ENCODE measurements around the gene FAM167B. TPM values are rescaled to one million over a fixed set of nuclear protein-coding genes. Genes with fewer than 3 reads are reported as not detected.

Gene FAM167B
- total RNA-seq, 1 donor from 2014 or later: 8.1 TPM

DNA sequence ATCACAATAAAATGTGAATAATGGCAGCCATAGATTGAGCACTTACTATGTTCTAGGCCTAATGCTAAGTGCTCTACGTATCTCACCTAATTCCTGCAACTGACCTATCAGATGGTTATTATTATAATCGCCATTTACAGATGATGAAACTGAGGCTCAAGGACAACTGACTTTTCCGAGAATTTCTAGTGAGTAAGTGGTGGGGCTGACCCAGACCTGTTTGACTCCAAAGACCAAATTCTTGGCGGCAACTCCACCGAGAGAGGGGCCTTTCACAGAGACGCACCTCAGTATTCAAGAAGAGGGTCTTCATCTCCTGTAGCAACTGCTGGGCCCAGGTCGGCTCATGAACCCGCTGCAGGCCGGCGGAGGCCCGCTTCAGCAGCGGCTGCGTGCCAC is 25.4 kb upstream of the FAM167B start:
- DNase-seq: no peak
- intact Hi-C loops (cut with DNase I): no loop called here
- peak; percentile 53 for ATAC-seq (ENCODE audit: poor library complexity)

DNA sequence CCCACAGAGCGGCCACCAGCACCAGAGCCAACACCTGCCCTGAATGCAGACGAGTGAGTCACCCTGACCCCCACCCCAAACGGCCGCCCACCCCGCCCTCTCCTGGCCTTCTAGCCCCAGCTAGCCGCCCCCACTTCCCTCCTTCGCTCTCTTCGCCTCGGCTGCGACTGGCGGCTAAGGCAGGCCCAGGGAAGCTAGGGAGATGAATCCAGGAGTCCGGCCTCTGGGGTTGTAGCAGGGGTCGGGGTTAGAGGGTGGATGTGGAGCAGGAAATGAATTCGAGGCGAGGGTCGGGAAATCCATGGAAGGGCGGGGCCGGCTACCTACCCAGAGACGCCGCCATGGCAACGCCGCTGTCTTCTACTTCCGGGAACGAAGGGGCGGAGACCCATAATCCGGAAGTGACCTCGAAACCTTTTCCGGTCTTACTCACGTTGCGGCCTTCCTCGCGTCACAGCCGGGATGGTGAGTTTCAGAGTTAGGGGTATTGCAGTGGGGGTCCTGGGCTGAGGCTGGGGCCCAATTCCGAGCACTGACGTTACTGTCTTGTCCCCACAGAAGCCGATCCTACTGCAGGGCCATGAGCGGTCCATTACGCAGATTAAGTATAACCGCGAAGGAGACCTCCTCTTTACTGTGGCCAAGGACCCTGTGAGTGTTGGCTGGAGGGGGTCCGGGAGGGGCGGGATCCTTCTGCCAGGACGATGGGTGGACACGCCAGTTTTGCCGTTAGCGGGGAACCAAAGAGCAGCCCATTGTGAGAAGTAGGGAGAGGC is 24.9 kb upstream of the FAM167B start, which contains the start of the genes EIF3I and TMEM234:
EIF3I (plus strand) TSS at position 428 of the 776 bp plus-strand sequence; CDS start at position 463, 35 bp downstream.
TMEM234 (minus strand) TSS at position 374 of the 776 bp plus-strand sequence; CDS start at position 343, 31 bp downstream.
- DNase-seq (peak; percentile 95), ATAC-seq (ENCODE audit: poor library complexity) (peak; percentile 97)
- intact Hi-C loops (cut with DNase I): no loop called here

DNA sequence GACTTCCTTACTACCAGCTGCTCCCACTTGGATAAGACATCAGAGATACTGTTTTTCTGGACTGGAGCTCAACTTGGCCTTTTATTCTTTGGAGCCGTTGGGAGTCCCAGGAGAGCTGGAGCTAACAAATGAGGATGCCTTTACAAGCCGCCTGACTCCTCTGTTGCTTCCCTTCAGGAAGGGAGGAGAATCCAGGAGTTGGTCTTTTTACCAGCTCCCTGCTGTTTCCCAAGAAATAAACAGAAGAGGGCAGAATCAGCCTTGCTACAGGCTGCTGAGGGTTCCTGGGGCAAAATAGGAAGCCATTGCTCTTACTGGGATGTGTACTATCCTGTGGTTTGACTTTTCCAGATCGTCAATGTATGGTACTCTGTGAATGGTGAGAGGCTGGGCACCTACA is 23.3 kb upstream of the FAM167B start:
- ATAC-seq (ENCODE audit: poor library complexity) (no peak), DNase-seq (no peak)
- intact Hi-C loops (cut with DNase I): no loop called here

DNA sequence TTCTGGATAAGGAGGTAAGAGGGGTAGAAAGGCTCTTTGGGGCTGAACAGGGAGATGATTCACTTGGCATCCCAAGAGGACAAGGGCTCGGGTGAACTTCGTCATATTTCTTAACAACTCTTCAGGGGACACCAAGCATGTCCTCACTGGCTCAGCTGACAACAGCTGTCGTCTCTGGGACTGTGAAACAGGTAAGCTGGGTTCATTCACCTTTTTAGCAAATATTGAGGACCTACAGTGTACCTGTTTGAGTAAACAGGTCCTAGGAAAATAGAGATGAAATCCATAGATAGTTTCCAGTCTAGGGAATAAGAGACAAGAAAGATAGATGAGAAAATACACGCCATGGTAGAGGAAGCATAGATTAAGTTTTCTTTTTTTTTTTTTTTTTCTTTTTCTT is 22.7 kb upstream of the FAM167B start:
- DNase-seq: no peak
- intact Hi-C loops (cut with DNase I): no loop called here
- no peak for ATAC-seq (ENCODE audit: poor library complexity)

DNA sequence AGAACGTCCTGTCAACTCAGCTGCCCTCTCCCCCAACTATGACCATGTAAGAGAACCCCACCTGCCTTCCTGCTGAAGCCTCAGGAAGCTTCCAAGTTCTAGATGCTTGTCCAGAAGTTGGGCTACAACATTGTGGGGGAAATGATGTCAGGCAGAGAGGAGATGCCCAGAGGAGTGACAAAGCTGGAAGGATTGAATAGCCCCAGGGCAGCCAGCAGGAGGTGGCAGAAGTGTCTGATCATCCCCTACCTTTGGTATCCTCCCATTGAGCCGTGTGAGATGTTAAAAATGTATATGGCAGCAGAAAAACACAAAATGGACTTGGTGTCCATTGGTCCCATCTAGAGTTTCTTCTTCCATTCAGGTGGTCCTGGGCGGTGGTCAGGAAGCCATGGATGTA is 18.3 kb upstream of the FAM167B start:
- intact Hi-C loops (cut with DNase I): no loop called here
- ATAC-seq (ENCODE audit: poor library complexity): no peak
- no peak for DNase-seq

DNA sequence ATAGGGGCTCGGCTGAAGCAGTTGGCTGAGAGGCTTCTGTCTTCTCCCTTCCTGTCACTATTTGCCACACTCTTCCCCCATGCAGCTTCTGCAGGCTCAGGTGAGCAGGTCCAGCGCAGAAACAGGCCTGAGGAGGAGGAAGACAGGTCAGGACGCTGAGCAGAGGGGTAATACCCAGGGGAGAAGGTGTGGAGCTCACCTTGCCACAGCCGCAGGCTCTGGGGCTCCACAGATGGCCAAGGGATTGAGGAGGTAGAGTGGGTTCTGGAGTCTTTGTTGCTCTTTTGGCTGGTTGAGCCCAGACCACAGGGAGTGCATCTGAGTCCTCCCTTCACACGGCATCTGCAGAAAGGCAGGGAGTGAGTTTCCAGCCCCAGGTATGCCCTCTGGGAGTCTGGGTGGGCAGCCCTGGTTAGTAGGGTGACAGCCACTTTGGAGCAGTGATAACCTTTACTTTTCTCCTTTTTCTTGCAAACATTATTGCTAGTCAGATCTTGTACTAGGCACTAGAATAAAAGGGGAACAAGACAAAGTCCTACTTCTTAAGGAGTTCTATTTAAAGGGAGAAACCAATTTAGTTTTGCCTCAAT is 15.1 kb upstream of the FAM167B start:
- ATAC-seq (ENCODE audit: poor library complexity): no peak
- DNase-seq: no peak
- intact Hi-C loops (cut with DNase I): no loop called here

DNA sequence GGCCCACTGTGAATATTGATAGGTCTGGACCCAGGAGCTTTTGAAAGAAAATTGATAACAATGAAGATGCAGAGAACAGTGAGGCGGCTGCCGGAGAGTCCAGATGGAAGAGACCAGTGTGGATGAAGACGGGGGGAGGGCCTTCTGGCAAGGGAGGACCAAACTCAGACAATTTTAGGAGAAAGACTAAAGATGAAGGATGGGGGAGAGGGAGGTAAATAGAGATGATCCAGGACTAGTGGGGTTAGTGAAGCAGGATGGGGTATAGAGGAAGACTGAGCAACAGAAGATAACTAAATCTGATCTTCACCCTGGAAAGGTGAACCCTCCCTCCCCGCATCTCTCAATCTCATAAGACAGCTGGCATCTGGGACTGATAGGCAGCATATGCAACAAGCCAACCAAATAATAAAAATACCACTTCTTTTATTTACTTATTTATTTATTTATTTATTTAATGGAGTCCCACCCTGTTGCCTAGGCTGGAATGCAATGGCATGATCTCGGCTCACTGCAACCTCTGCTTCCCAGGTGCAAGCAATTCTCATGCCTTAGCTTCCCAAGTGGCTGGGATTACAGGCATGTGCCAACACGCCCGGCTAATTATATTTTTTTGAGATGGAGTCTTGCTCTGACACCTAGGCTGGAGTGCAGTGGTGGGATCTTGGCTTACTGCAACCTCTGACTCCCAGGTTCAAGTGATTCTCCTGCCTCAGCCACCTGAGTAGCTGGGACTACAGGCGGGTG is 14.3 kb upstream of the FAM167B start:
- ATAC-seq (ENCODE audit: poor library complexity) (no peak), DNase-seq (no peak)
- intact Hi-C loops (cut with DNase I): no loop called here

DNA sequence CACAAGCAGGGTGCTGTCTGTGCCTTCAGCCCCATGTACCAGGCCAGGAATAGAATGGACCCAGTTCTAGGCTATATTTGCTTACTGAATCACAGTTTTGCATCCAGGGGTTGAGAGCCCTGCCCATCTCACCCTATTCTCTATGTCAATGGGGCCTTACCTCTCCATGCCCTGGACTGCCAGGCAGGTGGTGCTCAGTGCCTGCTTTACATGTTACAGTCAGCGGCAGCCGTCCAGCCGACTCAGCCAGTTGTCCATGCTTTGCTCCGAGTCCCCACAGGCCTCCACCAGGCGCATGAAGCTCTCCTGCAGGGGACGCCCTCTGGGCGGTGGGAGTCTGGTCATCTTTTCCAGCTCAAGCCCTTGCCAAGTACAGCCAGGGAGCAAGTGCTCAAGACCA is 12.2 kb upstream of the FAM167B start:
- no peak for ATAC-seq (ENCODE audit: poor library complexity)
- intact Hi-C loops (cut with DNase I): no loop called here

DNA sequence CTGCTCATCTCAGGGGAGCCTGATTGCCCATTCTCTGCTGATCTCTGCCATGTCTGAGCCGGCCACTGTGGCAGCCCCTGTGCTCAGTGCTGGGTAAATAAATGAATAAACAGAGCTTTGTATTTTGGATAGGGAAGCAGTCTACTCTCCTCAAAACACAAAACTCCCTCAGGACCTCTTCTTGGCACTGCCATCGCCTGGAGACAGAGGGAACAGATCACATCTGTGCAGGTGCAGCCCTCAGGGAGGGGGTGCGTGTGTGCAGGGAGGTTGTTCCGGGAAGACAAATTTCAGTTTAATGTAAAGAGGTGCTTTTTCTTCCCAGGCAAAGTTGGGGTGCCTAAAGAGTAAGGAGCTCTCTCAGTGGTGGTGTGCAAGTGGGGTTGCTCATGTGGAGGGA is 7.7 kb upstream of the FAM167B start:
- ATAC-seq (ENCODE audit: poor library complexity): no peak
- no peak for DNase-seq
- intact Hi-C loops (cut with DNase I): no loop called here

More for the DNA sequence above, 12.2 kb upstream of the FAM167B start:
- DNase-seq: no peak

DNA sequence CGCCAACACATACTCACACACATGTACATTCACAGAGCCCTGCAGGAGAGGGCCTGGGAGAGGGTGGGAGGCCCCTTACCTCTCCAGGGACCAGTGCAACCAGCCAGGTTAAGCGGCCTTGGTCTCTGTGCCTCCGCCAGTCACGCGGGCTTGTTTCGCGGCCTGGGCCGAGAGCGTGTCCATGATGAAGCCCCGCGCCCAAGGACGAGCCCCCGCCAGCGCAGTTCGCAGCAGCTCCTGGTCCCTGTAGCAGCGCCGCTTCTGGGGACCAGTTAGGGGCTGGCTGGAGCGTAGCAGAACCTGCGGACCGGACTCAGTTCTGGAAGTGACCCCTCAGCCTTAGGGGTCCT is 7.3 kb upstream of the FAM167B start:
- DNase-seq (no peak), ATAC-seq (ENCODE audit: poor library complexity) (no peak)
- intact Hi-C loops (cut with DNase I): loop anchor here (10.0 kb wide), 1 partner anchor 55 kb away; the partner anchor contains the start of gene HDAC1

DNA sequence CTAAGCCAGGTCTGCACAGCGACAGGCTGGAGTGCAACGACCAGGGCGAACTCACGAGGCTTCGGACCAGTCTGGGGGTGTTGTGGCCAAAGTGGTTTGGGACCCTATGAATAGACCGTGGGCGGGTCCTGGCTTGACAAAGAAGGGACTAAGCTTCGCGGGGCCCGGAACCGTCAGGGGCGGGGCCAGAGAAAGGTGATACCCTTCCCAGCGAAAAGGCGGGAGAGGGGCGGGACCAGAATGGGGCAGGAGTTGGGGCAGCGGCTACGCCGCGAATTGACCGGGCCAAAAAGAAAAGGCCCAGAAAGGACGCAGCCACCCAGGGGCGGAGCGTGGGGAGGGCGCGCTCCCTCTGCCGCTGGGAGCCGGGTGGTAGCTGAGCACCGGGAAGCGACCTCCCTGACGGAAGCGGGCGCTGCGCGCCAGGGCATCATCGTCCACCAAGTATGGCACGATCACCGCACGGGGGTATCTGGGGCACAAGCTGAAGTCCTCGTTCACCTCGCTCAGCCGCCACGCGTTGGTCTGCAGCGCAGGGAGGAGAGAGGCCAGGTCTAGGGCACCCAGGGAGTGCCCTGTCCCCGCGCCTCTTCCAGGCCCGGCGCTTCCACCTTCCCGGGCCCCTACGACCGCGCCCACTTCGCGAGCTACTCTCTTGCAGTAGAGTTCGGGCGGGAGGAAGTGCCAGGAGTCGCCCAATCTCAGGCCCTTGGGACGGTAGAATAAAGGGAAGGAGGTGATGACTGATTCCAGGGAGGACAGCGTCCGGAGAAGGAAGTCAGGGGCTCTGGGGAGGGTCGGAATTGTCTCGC is 6.7 kb upstream of the FAM167B start:
- ATAC-seq (ENCODE audit: poor library complexity): peak; percentile 88
- DNase-seq: peak; percentile 82
- intact Hi-C loops (cut with DNase I): loop anchor here (10.0 kb wide), 1 partner anchor 54 kb away; the partner anchor contains the start of gene HDAC1

DNA sequence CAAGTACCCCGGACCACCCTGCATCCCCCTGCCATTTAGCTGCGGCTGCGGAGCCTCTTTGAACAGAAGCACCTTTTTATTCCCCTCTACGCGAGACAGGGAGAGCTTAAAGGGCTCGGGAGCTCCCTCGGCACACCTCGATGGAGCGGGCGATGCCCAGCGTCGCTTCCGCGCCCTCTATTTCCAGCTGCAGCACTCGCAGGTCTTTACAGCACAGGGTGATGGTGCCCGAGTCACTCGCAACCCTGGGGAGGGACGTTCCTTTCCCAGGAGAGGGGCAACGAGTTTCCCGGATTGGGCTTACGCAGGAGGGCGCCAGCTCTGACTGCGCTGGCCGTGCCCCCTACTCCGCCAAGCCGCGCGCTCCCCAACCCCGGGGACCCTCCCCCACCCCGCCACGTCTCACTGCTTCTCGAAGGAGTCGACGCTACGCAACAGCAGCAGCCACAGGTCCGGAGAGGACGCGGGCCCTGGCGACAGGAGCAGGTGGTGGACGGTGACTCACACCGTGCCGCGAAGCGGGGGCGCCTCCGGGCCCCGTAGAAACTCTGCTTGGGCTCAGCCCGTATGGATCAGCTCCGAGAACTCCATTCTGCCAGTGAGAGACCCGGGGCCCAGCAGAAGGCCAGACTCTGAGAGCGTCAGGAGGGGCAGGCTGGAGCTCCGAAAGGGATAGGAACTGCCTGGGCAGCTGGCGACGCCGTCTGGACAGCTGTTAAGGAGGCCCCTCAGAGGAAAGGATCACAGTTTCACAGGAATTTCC is 5.8 kb upstream of the FAM167B start:
- ATAC-seq (ENCODE audit: poor library complexity): peak; percentile 74

DNA sequence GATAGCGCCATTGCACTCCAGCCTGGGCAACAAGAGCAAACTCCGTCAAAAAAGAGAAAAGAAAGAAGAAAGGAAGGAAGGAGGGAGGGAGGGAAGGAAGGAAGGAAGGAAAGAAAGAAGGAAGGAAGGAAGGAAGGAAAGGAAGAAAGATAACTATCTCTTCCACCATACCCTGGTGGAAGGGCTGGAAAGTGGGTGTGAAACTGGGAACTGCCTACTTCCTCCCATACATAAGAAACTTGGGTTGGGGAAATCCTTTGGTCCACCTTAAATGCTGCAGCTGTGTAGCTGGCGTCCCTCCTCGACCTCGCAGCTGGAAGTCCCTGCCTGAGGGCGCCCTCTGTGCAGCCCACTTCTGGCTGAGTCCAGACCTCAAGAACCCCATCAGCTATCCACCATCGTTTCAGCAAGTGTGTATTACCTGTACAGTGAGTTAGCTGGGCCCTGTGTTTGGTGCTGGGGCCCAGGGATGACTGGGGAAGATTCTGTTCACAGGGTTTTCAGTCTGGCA is 4.6 kb upstream of the FAM167B start:
- intact Hi-C loops (cut with DNase I): loop anchor here (10.0 kb wide), 1 partner anchor 52 kb away; the partner anchor contains the start of gene HDAC1
- DNase-seq (peak; percentile 69), ATAC-seq (ENCODE audit: poor library complexity) (peak; percentile 25)

More for the DNA sequence above, 5.8 kb upstream of the FAM167B start:
- intact Hi-C loops (cut with DNase I): loop anchor here (10.0 kb wide), 1 partner anchor 54 kb away; the partner anchor contains the start of gene HDAC1
- peak; percentile 78 for DNase-seq

DNA sequence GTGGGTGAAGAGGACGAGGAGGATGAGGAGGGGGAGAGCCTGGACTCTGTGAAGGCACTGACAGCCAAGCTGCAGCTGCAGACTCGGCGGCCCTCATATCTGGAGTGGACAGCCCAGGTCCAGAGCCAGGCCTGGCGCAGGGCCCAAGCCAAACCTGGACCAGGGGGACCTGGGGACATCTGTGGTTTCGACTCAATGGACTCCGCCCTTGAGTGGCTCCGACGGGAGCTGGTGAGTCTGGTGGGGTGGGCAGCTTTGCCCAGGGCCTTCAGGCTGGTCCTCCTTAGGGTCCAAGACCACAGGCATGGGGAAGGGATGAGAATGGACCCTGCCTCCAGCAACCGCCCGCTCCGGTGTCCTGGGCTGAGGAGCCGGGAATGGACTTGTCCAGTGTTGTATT is 430 bp downstream of the FAM167B start:
- DNase-seq (peak; percentile 48), ATAC-seq (ENCODE audit: poor library complexity) (peak; percentile 7)
- intact Hi-C loops (cut with DNase I): loop anchor here (10.0 kb wide), 1 partner anchor 47 kb away; the partner anchor contains the start of gene HDAC1

DNA sequence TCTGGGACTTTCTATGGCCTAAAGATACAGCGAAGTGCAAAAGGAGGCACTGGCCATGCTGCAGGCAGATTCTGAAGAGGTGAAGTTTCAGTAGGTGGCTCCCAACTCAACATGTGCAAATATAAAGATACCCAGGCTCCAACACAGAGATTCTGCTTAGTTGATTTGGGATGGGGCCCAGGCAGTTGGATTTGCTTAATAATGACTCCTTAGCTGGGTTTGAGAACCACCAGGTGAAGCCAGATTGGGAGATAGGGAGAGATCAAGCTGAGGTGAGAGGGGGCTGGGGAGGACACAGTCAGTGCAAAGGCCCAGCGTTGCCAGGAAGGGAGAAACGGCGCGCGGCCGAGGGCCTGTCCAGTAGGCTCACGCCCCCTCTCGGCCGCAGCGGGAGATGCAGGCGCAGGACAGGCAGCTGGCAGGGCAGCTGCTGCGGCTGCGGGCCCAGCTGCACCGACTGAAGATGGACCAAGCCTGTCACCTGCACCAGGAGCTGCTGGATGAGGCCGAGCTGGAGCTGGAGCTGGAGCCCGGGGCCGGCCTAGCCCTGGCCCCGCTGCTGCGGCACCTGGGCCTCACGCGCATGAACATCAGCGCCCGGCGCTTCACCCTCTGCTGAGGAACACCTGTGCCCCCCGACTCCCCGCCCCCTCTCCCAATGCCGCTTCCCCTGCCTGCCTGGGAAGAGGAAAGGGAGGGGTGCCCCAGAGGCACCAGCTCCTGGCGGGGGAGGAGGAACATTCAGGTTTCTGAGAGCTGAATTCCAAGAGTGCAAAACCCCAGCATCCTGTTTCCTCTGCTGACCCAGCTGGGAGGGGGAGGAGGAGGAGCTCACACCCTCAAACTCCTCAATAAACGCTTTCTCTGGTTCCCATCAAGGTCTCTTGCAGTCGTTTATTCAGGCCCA is 1.2 kb downstream of the FAM167B start:
- DNase-seq (peak; percentile 94), ATAC-seq (ENCODE audit: poor library complexity) (peak; percentile 75)
- intact Hi-C loops (cut with DNase I): loop anchor here (10.0 kb wide), 1 partner anchor 47 kb away; the partner anchor contains the start of gene HDAC1

DNA sequence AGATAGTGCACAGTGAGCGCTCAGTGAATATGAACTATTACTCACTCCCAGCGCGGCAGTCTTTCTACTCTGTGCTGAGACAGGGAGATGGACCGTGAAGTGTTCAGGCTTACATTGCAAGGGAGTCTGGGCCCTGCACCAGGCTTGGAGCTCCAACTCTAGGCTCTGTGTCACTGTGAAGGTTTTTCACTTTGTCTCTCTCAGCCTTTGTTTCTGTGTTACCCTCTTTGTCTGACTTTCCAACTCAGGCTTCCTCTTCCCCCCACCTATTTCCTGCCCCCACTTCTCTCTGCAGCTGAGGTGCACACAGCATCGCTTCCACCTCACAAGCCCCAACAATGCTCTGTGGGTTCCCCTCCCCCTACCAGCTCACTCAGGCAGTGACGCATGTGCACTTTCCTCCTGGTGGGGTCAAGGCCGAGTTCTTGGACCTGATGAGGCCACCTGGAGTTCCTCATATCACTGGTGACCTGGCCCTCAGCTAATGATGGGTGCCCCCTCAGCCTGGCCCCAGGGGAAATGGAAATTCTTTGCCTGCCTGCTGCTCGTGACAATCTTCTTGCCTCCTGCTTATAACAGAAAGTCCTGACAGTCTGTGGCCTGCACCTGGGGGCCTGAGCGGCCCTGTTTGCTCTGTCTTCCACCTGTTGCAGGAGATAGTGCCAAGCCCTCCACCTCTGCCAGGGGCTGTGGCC is 3.0 kb downstream of the FAM167B start:
- peak; percentile 54 for DNase-seq
- ATAC-seq (ENCODE audit: poor library complexity): no peak
- intact Hi-C loops (cut with DNase I): loop anchor here (10.0 kb wide), 1 partner anchor 45 kb away; the partner anchor contains the start of gene HDAC1

Data from Right ventricle myocardium superior (tissue), 1 donor.